Right cardiac atrium (tissue), 5 donors: Measurements from ENCODE around the gene HRH2. TPM values are rescaled to one million over a fixed set of nuclear protein-coding genes. Genes with fewer than 3 reads are reported as not detected.
A peak's percentile ranks its signal among the peaks of the same experiment; 100 is the strongest.
"Not testable (repeated sequence)": the region's sequence is repeated elsewhere in the genome, so short reads cannot be mapped to it uniquely, and the experiment has no call there.

Experiments
- ATAC-seq, 2 donors: fragments of 200-7000 bp; cut with Tn5 transposase; one replicate each; pipeline versions ENCODE4 v1.8.0 to v1.9.1; 2020; ENCODE audit warnings: moderate library complexity in 2 of 2, mild to moderate bottlenecking in 1 of 2
- DNase-seq, 3 donors: peaks; one replicate each; pipeline ENCODE4 v3.0.0-alpha.2; 2020
- H3K27ac ChIP-seq: one replicate; pipeline ENCODE4 v1.5.1; 2013; ENCODE audit warnings: mild to moderate bottlenecking, low read length, control low read depth, moderate library complexity
- H3K27me3 ChIP-seq: one replicate; pipeline ENCODE4 v1.6.1; 2013; ENCODE audit not compliant: control insufficient read depth, insufficient read depth
- H3K4me1 ChIP-seq: one replicate; pipeline ENCODE4 v1.6.1; 2013; ENCODE audit warnings: low read length; ENCODE audit not compliant: control insufficient read depth, insufficient read depth
- H3K4me3 ChIP-seq: one replicate; pipeline ENCODE4 v1.5.1; 2013; ENCODE audit warnings: low read length, control low read depth
- H3K9me3 ChIP-seq: one replicate; pipeline ENCODE4 v1.6.1; 2013; ENCODE audit warnings: low read length; ENCODE audit not compliant: control insufficient read depth
- WGBS: extraction: QIAGEN DNeasy Blood & Tissue Kit; methylation state at CpG from one replicate; pipeline ENCODE4 v1.1.7; 2013; 5-methylcytosine and 5-hydroxymethylcytosine counted together
- intact Hi-C, 4 donors: fragments of 100-400 bp; cut with DNase I; formaldehyde crosslinking; loops; one replicate each; pipeline versions ENCODE4 v1.11.0 to v1.14.0; 2022 to 2023
- long read RNA-seq, 4 donors: library from polyadenylated mRNA; unstranded; transcript quantifications; one replicate each; pipeline ENCODE4 v2.0.0, GENCODE V29; 2020 to 2021
- polyA plus RNA-seq: library from polyadenylated mRNA; stranded (reverse); fragments of 200-250 nt; gene quantifications from one replicate; pipeline ENCODE4 v1.2.3, GENCODE V29; 2013
- total RNA-seq, 4 donors: library from RNA; stranded (reverse); fragmentation: NEBNext Ultra II Directional; extraction: Animal tissue kit (Norgen Biotek cat#: 25700); gene quantifications; one replicate each; pipeline ENCODE4 v1.2.1, GENCODE V29; 2021
- donor health status: healthy with polysubstance abuse.
- donor health status: DM: no; HTN: yes; CAD: no.
- donor health status: DM: no; HTN: no; CAD: no.
- donor health status: DM: no; HTN: yes; CAD: no; lungs with severe emphysema.
- donor health status: DM: yes; HTN: yes; CAD: no.

Gene HRH2, protein sequence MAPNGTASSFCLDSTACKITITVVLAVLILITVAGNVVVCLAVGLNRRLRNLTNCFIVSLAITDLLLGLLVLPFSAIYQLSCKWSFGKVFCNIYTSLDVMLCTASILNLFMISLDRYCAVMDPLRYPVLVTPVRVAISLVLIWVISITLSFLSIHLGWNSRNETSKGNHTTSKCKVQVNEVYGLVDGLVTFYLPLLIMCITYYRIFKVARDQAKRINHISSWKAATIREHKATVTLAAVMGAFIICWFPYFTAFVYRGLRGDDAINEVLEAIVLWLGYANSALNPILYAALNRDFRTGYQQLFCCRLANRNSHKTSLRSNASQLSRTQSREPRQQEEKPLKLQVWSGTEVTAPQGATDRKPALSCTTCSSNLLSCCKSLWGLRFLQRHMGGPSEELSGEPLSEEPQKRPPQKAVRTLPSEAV
- 10 to 100 TPM; 21.0 to 37.5 (median 32.0) TPM for total RNA-seq
- polyA plus RNA-seq = 18.6 TPM
- long read RNA-seq, donor 1, full-length matches to known transcripts = 5 of 37 reads
- long read RNA-seq, donor 1, partial matches to known transcripts = 28 of 37 reads
- long read RNA-seq, donor 1, other reads (novel, unspliced or antisense) = 4 of 37 reads
- long read RNA-seq, donor 2, full-length matches to known transcripts = 1 of 17 reads
- long read RNA-seq, donor 2, partial matches to known transcripts = 3 of 17 reads
- long read RNA-seq, donor 2, other reads (novel, unspliced or antisense) = 13 of 17 reads
- long read RNA-seq, donor 3, full-length matches to known transcripts = 2 of 12 reads
- long read RNA-seq, donor 3, partial matches to known transcripts = 1 of 12 reads
- long read RNA-seq, donor 3, other reads (novel, unspliced or antisense) = 9 of 12 reads
- long read RNA-seq, donor 4, partial matches to known transcripts = 12 of 15 reads
- long read RNA-seq, donor 4, other reads (novel, unspliced or antisense) = 3 of 15 reads

DNA sequence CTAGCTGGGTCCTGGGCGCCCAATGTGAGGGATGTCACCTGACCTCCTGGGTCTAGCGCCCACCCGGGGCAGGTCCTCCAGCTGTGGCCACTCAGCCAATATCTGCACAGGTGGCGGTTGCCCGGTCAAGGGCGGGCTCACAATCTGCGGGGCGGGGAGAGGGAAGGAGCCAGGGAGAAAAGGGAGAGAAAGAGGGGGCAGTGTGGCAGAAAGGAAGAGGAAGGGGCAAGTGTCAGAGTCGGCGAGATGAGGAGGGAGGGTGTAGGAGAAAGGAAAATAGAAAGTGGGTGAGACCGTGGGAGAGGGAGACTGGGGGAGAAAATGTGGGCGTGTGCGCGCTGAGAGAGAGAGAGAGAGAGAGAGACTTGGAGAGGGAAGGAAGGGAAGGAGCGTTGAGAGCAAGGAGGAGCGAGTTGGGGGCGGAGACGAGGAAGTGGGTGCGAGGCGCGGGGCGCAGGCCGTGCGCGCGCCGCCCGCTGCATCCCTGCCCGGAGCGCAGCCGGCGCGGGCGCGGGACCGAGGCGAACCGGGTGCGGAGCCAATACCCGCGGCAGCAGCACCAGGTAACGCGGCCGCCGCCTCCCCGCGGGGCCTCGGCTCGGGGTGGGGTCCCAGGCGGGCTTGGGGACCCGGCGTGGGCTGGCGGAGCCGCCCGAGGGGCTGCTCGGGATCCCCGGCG lies at the start of gene HRH2:
HRH2 (plus strand) TSS at position 479 of the 679 bp plus-strand sequence. CDS start 25,163 bp downstream, outside the sequence.
- Histone ChIP-seq H3K27me3 (no peaks in the 10 kb centered on the region), H3K27ac (peak within 1 kb of the TSS; percentile 34), H3K4me1 (peaks cover 6% of the 10 kb centered on the region), H3K4me3 (peak within 1 kb of the TSS; percentile 54), H3K9me3 (no peaks in the 10 kb centered on the region)
- peak; percentile 45 to 79 (median 75) for DNase-seq
- 2% methylated on average over 58 of the region's 58 CpGs for WGBS
- intact Hi-C loops = no loop called here
- ATAC-seq = peak; percentile 61 to 67

DNA sequence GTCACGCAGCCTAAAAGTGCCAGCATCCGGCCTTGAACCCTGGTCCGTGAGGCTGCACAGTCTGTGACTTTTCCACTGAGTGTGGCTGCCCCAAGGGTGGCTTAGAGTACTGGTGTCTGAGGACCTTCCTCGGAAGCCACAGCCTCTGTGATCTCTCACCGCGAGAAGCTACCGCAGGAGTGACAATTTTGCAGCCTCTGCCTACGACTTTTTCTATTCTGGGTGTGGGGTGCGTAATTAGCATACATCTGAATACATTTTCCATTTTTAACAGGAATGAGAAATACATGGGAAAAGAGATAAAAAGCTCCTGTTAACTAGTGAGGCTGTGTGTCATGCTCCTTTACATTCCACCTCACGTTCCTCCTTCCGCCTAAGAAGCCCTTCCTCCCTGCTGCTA lies 48.3 kb upstream of the HRH2 start:
- Histone ChIP-seq H3K4me1 (no peaks in the 10 kb centered on the region), H3K27ac (no peak overlapping the region), H3K4me3 (no peak overlapping the region), H3K27me3 (no peaks in the 10 kb centered on the region), H3K9me3 (no peaks in the 10 kb centered on the region)
- 82% methylated on average over 11 of the region's 11 CpGs for WGBS
- DNase-seq = no peak
- ATAC-seq = no peak
- intact Hi-C loops = no loop called here

GRCh38 chr5:175610381-175610780 lies 47.5 kb upstream of the HRH2 start:
- WGBS = 90% methylated on average over 5 of the region's 5 CpGs

GRCh38 chr5:175610898-175611297 lies 47.0 kb upstream of the HRH2 start:
- DNase-seq (no peak), ATAC-seq (no peak)
- no peak overlapping the region for H3K4me3 ChIP-seq
- H3K9me3 ChIP-seq = no peaks in the 10 kb centered on the region
- no peaks in the 10 kb centered on the region for H3K27me3 ChIP-seq
- intact Hi-C loops = no loop called here
- no peaks in the 10 kb centered on the region for H3K4me1 ChIP-seq
- WGBS = 57% methylated on average over 3 of the region's 3 CpGs
- H3K27ac ChIP-seq = no peak overlapping the region

More at GRCh38 chr5:175610381-175610780, 47.5 kb upstream of the HRH2 start:
- no peaks in the 10 kb centered on the region for H3K9me3 ChIP-seq
- ATAC-seq (no peak), DNase-seq (no peak)
- no peak overlapping the region for H3K27ac ChIP-seq
- H3K4me3 ChIP-seq = no peak overlapping the region
- no peaks in the 10 kb centered on the region for H3K27me3 ChIP-seq
- intact Hi-C loops = no loop called here
- H3K4me1 ChIP-seq = no peaks in the 10 kb centered on the region

DNA sequence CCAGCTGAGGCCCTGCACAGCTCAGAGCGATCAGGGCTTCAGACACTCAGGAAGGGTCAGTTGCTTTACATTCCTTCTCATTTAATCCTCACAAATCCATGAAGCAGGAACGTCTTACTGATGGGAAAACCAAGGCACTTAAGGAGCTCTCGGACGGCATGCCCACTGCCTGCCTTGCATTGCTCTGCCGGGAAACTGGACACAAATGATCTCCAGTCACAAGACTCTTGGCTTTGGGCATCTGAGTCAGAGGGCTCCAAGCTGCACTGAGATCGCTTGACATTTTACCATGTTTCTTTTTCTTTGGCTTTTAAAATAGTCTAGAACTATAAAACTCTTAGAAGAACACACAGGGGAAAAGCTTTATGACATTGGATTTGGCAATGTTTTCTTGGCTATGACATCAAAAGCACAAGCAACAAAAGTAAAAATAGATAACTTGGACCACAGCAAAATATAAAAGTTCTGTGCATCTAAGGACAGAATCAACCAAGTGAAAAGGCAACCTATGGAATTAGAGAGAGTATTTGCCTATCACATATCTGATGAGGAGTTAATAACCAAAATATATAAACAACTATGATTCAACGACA lies 43.6 kb upstream of the HRH2 start:
- H3K27ac ChIP-seq = no peak overlapping the region
- intact Hi-C loops = no loop called here
- DNase-seq (no peak), ATAC-seq (no peak)
- H3K9me3 ChIP-seq = no peaks in the 10 kb centered on the region
- H3K27me3 ChIP-seq = no peaks in the 10 kb centered on the region
- WGBS = 74% methylated on average over 7 of the region's 7 CpGs
- no peaks in the 10 kb centered on the region for H3K4me1 ChIP-seq
- H3K4me3 ChIP-seq = no peak overlapping the region

- intact Hi-C loops = no loop called here
Observed at GRCh38 chr5:175614861-175615260, 43.0 kb upstream of the HRH2 start.

GRCh38 chr5:175616083-175616482 lies 41.8 kb upstream of the HRH2 start:
- Histone ChIP-seq H3K4me3 (no peak overlapping the region), H3K27me3 (no peaks in the 10 kb centered on the region), H3K27ac (no peak overlapping the region), H3K9me3 (no peaks in the 10 kb centered on the region), H3K4me1 (no peaks in the 10 kb centered on the region)
- 87% methylated on average over 5 of the region's 5 CpGs for WGBS
- ATAC-seq (no peak), DNase-seq (no peak)
- intact Hi-C loops = no loop called here

More at GRCh38 chr5:175614861-175615260, 43.0 kb upstream of the HRH2 start:
- ATAC-seq (no peak), DNase-seq (no peak)
- Histone ChIP-seq H3K27me3 (no peaks in the 10 kb centered on the region), H3K9me3 (no peaks in the 10 kb centered on the region), H3K4me3 (no peak overlapping the region), H3K27ac (no peak overlapping the region), H3K4me1 (no peaks in the 10 kb centered on the region)
- WGBS = 64% methylated on average over 3 of the region's 3 CpGs

DNA sequence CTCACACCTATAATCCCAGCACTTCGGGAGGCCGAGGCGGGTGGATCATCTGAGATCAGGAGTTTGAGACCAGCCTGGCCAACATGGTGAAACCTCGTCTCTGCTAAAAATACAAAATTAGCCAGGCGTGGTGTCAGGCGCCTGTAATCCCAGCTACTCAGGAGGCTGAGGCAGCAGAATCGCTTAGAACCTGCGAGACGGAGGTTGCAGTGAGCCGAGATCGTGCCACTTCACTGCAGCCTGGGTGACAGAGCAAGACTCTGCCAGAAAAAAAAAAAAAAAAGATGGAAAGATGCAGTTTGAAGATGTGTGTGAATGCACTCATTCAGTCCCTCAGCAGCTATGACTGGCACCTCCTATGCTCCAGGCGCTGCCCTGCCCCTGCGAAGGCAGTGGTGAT lies 41.3 kb upstream of the HRH2 start:
- intact Hi-C loops, H3K27ac ChIP-seq, H3K4me1 ChIP-seq, H3K27me3 ChIP-seq, H3K9me3 ChIP-seq, H3K4me3 ChIP-seq, ATAC-seq, DNase-seq: not testable (repeated sequence)
- 89% methylated on average over 13 of the region's 13 CpGs for WGBS

DNA sequence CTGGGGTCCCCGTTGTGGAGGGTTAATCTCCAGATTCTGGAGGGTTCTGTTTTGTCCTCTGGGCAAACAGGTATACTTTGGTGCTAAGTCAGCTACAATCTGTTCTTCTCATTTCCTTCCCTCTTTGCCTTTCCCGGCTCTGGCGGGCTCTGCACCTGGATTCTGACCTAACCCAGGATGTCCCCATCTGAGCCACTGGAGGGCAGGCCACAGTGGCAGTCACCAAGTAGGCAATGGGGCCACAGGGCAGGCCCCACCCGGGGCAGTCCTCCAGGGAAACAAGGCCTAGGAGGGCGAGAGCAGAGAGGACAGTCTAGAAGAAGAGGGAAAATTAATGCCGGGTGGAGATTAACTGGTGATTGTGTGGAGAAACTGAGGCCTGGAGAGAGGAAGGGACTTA lies 40.4 kb upstream of the HRH2 start:
- no peaks in the 10 kb centered on the region for H3K27me3 ChIP-seq
- DNase-seq (no peak), ATAC-seq (no peak)
- 73% methylated on average over 6 of the region's 6 CpGs for WGBS
- no peak overlapping the region for H3K27ac ChIP-seq
- intact Hi-C loops = no loop called here
- no peaks in the 10 kb centered on the region for H3K9me3 ChIP-seq
- no peaks in the 10 kb centered on the region for H3K4me1 ChIP-seq
- no peak overlapping the region for H3K4me3 ChIP-seq

DNA sequence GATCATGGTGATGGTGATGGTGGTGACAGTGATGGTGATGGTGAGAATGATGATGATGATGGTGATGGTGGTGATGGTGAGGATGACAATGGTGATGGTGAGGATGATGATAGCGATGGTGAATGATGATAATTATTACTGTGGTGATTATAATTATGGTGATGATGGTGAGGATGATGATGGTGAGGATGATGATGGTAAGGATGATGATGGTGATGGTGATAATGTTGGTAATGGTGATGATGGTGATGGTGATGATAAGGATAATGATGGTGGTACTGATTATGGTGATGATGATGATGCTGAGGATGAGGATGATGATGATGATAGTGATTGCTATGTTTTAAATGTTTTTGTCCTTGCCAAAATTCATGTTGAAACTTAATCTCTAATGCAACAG lies 37.3 kb upstream of the HRH2 start:
- H3K4me1 ChIP-seq = no peaks in the 10 kb centered on the region
- H3K27ac ChIP-seq = no peak overlapping the region
- ATAC-seq = no peak
- DNase-seq = no peak
- WGBS = 40% methylated on average over 1 of the region's 1 CpG
- intact Hi-C loops = no loop called here
- no peaks in the 10 kb centered on the region for H3K9me3 ChIP-seq
- no peak overlapping the region for H3K4me3 ChIP-seq
- H3K27me3 ChIP-seq = no peaks in the 10 kb centered on the region
